M059J (cell line): ENCODE data around the gene COL10A1. TPM values are rescaled to one million over a fixed set of nuclear protein-coding genes. Genes with fewer than 3 reads are reported as not detected.
A peak's percentile ranks its signal among the peaks of the same experiment; 100 is the strongest.

Experiments
- DNase-seq: peaks from one replicate; pipeline ENCODE4 v3.0.0-alpha.2; 2012; ENCODE audit warnings: low read depth
- total RNA-seq: library from RNA; depleted of rRNA; stranded (reverse); fragments of >200 nt; shearing (Covaris generic); gene quantifications from 2 replicates; pipeline ENCODE4 v1.2.3, GENCODE V29; 2014; rRNA removed

The COL10A1 gene
- 0.10 TPM in 1 of 2 replicates, not detected in the other for total RNA-seq

GRCh38 chr6:116126032-116126431 is at the start of gene COL10A1:
Gene COL10A1 (minus strand): TSS chr6:116126132. CDS start chr6:116125492, 640 bp downstream.
- DNase-seq: no peak

- DNase-seq: no peak
Measured at GRCh38 chr6:116175344-116175743, 49.4 kb upstream of the COL10A1 start.

GRCh38 chr6:116173928-116174327 is 48.0 kb upstream of the COL10A1 start:
- DNase-seq: no peak

GRCh38 chr6:116170358-116171057 is 44.6 kb upstream of the COL10A1 start:
- DNase-seq: no peak

GRCh38 chr6:116169880-116170279 is 43.9 kb upstream of the COL10A1 start:
- no peak for DNase-seq

- no peak for DNase-seq
Measured at GRCh38 chr6:116168148-116168547, 42.2 kb upstream of the COL10A1 start.

- DNase-seq: no peak
Measured at GRCh38 chr6:116166369-116166768, 40.4 kb upstream of the COL10A1 start.

- DNase-seq: no peak
Measured at GRCh38 chr6:116165596-116165995, 39.7 kb upstream of the COL10A1 start.

GRCh38 chr6:116159782-116160524 is 34.0 kb upstream of the COL10A1 start:
- peak; percentile 39 for DNase-seq

- DNase-seq: peak; percentile 20
Measured at GRCh38 chr6:116158641-116159040, 32.7 kb upstream of the COL10A1 start.

- no peak for DNase-seq
Measured at GRCh38 chr6:116157391-116157790, 31.5 kb upstream of the COL10A1 start.

GRCh38 chr6:116156405-116157326 is 30.7 kb upstream of the COL10A1 start:
- DNase-seq: no peak

- DNase-seq: no peak
Measured at GRCh38 chr6:116154887-116155286, 29.0 kb upstream of the COL10A1 start.

GRCh38 chr6:116152620-116153019 is 26.7 kb upstream of the COL10A1 start:
- DNase-seq: no peak

GRCh38 chr6:116145803-116146675 is 20.1 kb upstream of the COL10A1 start:
- no peak for DNase-seq

GRCh38 chr6:116144605-116145004 is 18.7 kb upstream of the COL10A1 start:
- peak; percentile 83 for DNase-seq

- no peak for DNase-seq
Measured at GRCh38 chr6:116139917-116140316, 14.0 kb upstream of the COL10A1 start.

- peak; percentile 1 for DNase-seq
Measured at GRCh38 chr6:116136933-116137340, 11.0 kb upstream of the COL10A1 start.

GRCh38 chr6:116136373-116136772 is 10.4 kb upstream of the COL10A1 start:
- DNase-seq: no peak

GRCh38 chr6:116133453-116133852 is 7.5 kb upstream of the COL10A1 start:
- no peak for DNase-seq
